Activated CD4-positive, alpha-beta T cell treated with anti-CD3 and anti-CD28 coated beads, Interleukin-10, Interleukin-2, amounts not matched to agents 100 ng/mL and 50 ng/mL, durations not matched to agents 16 hours and 8 hours (primary cell): ENCODE results near the gene OR2T29.
"Not testable (repeated sequence)": the region's sequence is repeated elsewhere in the genome, so short reads cannot be mapped to it uniquely, and the experiment has no call there.

Experiments used
- DNase-seq: peaks from one replicate; pipeline ENCODE4 v3.0.0-alpha.2; 2020

Gene OR2T29

DNA sequence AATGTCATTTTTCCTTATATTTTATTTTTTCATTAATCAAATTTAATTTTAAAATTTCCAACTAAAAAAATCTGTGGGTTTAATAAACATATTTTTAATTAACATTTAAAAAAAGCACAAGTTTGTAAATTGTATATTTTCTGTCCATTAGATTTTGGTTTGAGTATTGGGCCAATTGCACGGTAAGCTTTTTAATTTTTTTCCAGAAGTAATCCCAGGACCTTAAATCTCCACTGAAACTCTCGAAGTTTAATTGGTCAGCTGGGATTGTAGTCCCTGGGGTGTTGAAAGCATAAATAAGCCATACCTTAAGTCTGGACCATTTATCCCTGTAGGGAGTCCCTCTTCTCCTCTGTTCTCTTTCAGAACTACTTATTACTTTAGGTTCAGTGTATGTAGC lies 54.8 kb downstream of the OR2T29 start, which contains the start of gene OR2G6:
TSS of gene OR2G6 (plus strand) at position 301 of the 400 bp plus-strand sequence. CDS start 13,574 bp downstream, outside the sequence.
- not testable (repeated sequence) for DNase-seq
